Measurements from ENCODE around the gene AMELX.
A peak's percentile ranks its signal among the peaks of the same experiment; 100 is the strongest.

AMELX gene

GRCh38 chrX:11296051-11296450 is 2.8 kb downstream of the AMELX start:
- Histone ChIP-seq H3K9ac (no peak overlapping the region), H3K4me1 (no peaks in the 10 kb centered on the region), H3K27ac (no peak overlapping the region), H3K36me3 (ENCODE audit: control insufficient read depth, insufficient read depth, low read length) (no peaks in the 10 kb centered on the region), H3K79me2 (no peaks in the 10 kb centered on the region), H3K9me3 (ENCODE audit: control insufficient read depth, low read length) (no peaks in the 10 kb centered on the region), H3K4me3 (ENCODE audit: low read depth, low read length) (no peak overlapping the region), H3K27me3 (ENCODE audit: control insufficient read depth, insufficient read depth, low read length) (no peaks in the 10 kb centered on the region), H3K4me2 (ENCODE audit: low read length) (no peak overlapping the region), H2AFZ (no peak overlapping the region)
- TF ChIP-seq CTCF (IDR thresholded peaks at IDR 0.05), result no peak

GRCh38 chrX:11298600-11298999 is 5.4 kb downstream of the AMELX start:
- Histone ChIP-seq H3K4me3 (ENCODE audit: low read depth, low read length) (no peak overlapping the region), H3K79me2 (no peaks in the 10 kb centered on the region), H3K36me3 (ENCODE audit: control insufficient read depth, insufficient read depth, low read length) (no peaks in the 10 kb centered on the region), H3K4me2 (ENCODE audit: low read length) (no peak overlapping the region), H3K27ac (no peak overlapping the region), H3K4me1 (peaks cover 3% of the 10 kb centered on the region), H2AFZ (no peak overlapping the region), H3K27me3 (ENCODE audit: control insufficient read depth, insufficient read depth, low read length) (no peaks in the 10 kb centered on the region), H3K9ac (no peak overlapping the region), H3K9me3 (ENCODE audit: control insufficient read depth, low read length) (no peaks in the 10 kb centered on the region)
- TF ChIP-seq CTCF (IDR thresholded peaks at IDR 0.05), result no peak

- H3K9me3 ChIP-seq (ENCODE audit: control insufficient read depth, low read length), result no peaks in the 10 kb centered on the region
- no peaks in the 10 kb centered on the region for H3K79me2 ChIP-seq
- no peaks in the 10 kb centered on the region for H3K36me3 ChIP-seq (ENCODE audit: control insufficient read depth, insufficient read depth, low read length)
Observed at GRCh38 chrX:11304829-11305228, 11.6 kb downstream of the AMELX start.

GRCh38 chrX:11305641-11306040 is 12.4 kb downstream of the AMELX start:
- no peaks in the 10 kb centered on the region for H3K9me3 ChIP-seq (ENCODE audit: control insufficient read depth, low read length)
- no peak overlapping the region for H2AFZ ChIP-seq
- H3K36me3 ChIP-seq (ENCODE audit: control insufficient read depth, insufficient read depth, low read length), result no peaks in the 10 kb centered on the region
- H3K4me2 ChIP-seq (ENCODE audit: low read length), result no peak overlapping the region
- H3K4me1 ChIP-seq, result peaks cover 5% of the 10 kb centered on the region
- peak overlapping the region; percentile 70 for H3K27ac ChIP-seq
- H3K27me3 ChIP-seq (ENCODE audit: control insufficient read depth, insufficient read depth, low read length), result no peaks in the 10 kb centered on the region
- no peak overlapping the region for H3K4me3 ChIP-seq (ENCODE audit: low read depth, low read length)
- H3K79me2 ChIP-seq, result no peaks in the 10 kb centered on the region
- no peak overlapping the region for H3K9ac ChIP-seq
- TF ChIP-seq CTCF (IDR thresholded peaks at IDR 0.05), result no peak

More at GRCh38 chrX:11304829-11305228, 11.6 kb downstream of the AMELX start:
- no peaks in the 10 kb centered on the region for H3K27me3 ChIP-seq (ENCODE audit: control insufficient read depth, insufficient read depth, low read length)
- no peak overlapping the region for H3K9ac ChIP-seq
- no peak for TF ChIP-seq CTCF (IDR thresholded peaks at IDR 0.05)
- H3K4me2 ChIP-seq (ENCODE audit: low read length), result no peak overlapping the region
- peak overlapping the region; percentile 50 for H2AFZ ChIP-seq
- H3K27ac ChIP-seq, result peak overlapping the region; percentile 70
- H3K4me1 ChIP-seq, result peaks cover 5% of the 10 kb centered on the region
- no peak overlapping the region for H3K4me3 ChIP-seq (ENCODE audit: low read depth, low read length)

- no peak for TF ChIP-seq CTCF (IDR thresholded peaks at IDR 0.05)
- no peaks in the 10 kb centered on the region for H3K9me3 ChIP-seq (ENCODE audit: control insufficient read depth, low read length)
- no peak overlapping the region for H3K4me3 ChIP-seq (ENCODE audit: low read depth, low read length)
Observed at GRCh38 chrX:11309220-11309619, 16.0 kb downstream of the AMELX start.

More at GRCh38 chrX:11309220-11309619, 16.0 kb downstream of the AMELX start:
- H3K9ac ChIP-seq, result no peak overlapping the region
- H3K36me3 ChIP-seq (ENCODE audit: control insufficient read depth, insufficient read depth, low read length), result no peaks in the 10 kb centered on the region
- H2AFZ ChIP-seq, result peak overlapping the region; percentile 53
- no peaks in the 10 kb centered on the region for H3K79me2 ChIP-seq
- no peak overlapping the region for H3K27ac ChIP-seq
- peaks cover 3% of the 10 kb centered on the region for H3K4me1 ChIP-seq
- no peak overlapping the region for H3K4me2 ChIP-seq (ENCODE audit: low read length)
- H3K27me3 ChIP-seq (ENCODE audit: control insufficient read depth, insufficient read depth, low read length), result no peaks in the 10 kb centered on the region

Data from parathyroid adenoma (tissue), 2 donors.